SIG-M5 treated with dmso at 0.1 percent for 504 hours (cell line): ENCODE data around the gene GRIK3.

Source experiments
- DNase-seq: peaks from one replicate; lab custom pipeline; 2025; ENCODE audit not compliant: unreplicated experiment; lab: John Stamatoyannopoulos, UW

The GRIK3 gene

DNA sequence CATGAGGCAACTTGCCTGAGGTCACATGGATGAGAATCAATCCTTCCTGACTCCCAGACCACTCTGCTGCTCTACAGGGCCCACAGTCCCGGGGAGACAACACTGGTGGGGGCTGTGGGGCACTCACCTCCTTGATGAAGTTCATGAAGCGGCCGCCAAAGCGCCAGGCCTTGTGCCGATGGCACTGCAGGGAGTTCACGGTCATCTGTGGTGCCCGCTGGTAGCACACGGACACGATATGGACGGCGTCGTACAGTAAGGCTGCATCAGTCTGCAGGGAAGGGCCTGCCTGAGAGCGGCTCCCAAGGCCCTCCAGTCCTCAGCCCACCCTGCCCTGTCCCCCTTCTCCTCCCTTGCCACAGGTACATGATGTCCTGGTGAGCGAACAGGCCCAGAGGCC lies 175.3 kb downstream of the GRIK3 start:
- no peak for DNase-seq

DNA sequence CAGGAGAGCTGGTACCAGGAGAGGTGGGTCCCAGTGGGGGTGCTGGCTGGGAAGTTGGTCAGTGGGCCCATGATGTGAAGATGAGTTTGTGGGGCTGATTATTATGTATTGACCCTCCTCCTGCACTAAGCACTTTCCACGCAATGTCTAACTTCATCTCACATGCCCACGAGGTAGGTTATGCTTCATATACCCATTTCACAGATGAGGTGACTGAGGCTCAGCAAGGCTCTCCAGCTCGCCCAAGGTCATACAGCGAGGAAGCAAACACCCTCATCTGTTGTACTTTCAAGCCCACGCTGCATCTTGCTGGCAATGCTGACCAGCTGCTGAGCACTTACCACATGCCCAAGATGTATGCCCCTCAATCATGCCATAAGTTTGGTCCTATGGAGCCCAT lies 175.8 kb downstream of the GRIK3 start:
- DNase-seq: no peak

DNA sequence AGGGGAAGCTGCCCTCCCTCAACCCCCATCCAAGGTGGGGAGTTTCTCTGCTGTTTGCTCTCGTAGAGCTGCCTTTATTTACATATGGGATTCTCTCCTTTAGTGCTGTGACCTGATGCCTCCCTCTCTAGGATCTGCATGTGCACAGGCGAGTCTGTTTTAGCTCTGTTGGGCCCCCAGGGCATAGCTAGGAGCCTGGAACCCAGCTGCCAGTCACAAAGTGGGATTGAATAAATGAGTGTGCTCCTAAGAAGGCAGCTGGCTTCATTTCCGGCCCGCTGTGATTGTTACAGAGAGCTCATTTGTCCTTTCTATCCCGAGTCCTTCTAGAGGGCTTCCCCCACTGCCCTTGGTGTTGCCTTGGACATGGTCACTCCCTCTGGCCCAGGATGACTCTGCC lies 176.6 kb downstream of the GRIK3 start:
- DNase-seq: no peak

DNA sequence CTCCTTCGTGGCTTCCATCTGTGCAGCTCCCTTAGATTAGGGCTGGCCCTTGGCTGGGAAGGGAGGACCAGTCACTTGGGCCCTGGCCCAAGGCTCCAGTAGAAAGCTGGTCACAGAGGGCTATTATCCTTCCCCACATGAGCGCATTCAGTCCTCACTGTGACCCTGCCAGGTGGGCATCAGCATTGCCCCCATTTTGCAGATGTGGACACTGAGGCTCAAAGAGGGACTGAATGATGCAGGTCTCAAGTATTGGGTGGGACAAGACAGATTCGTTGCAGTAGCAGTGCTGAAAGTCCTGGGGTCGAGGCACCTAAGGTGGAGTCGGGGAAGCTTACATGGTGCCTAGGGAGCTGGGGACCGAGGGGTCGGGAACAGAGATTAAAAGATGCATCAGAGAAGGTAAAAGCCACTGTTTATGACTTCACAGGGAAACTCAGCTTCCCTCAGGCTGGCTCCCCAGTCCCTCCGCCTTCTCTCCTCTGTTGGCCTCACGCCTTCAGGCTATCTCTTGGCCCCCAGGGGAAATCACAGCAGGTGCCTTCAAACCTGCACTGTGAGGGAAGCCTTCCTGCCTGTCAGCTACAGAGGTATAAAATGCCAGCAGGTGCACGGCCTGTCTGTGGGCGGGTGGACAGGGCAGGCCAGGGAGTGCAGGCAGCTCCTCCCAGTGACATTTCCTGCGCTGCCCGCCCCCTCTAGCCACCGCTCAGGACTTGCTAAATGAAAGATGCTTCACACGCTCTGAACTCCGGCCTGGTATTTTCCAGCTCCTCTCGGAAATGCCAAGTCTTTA lies 178.4 kb downstream of the GRIK3 start:
- no peak for DNase-seq

DNA sequence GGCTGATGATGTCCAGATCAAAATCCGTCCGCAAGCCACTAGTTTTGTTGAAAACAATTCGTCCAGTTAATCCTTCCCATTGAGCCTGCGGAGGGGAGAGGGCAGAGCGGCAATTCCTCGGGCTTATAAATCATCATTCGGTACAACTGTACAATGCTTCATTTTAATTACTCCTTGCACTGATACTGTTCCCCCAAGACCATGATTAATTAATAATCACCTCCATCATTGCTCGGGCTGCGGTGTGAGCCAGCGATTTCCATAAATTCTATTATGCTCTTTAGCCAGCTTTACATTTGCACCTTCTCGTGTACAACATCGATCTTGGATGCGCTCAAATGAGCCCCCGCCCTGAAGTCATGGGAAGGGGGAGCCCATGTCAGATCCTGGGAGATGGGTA lies 180.7 kb downstream of the GRIK3 start:
- no peak for DNase-seq

DNA sequence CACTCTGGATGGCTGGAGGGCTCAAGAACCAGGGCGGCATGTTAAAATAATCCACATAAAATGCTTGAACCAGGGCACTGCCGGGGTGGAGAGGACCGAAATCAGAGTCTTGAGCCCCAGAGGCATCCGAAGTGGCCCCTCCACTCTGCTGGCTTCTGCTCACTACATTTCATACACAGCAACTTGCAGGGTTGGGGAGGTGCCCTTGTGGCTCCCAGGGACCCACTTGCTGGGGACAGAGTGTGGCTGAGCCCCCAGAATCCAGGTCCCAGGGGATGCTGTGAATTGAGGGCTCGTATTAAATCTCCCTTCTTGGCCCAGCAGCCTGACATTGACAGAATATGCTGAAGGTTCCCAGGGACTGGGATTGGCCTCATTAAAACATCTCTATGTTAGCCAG lies 181.7 kb downstream of the GRIK3 start:
- no peak for DNase-seq

DNA sequence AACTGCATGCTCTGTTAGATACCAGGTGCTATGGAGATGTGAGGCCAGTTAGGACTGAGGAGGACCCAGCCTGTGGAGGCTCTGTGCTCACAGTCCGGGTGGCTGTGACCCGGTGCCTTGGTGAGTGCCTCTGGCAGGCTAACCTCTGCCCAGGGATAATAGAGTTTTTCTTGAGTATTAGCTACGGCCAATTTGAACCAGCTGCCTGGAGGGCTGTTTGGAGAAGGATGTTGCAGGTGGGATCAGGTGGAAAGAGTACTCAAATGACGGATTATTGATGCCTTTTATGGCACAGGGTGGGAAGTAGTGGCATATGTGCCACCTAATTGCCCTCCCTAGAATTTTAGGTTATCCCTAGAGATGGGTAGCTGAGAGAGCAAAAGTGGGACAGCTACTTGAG lies 182.7 kb downstream of the GRIK3 start:
- DNase-seq: no peak

DNA sequence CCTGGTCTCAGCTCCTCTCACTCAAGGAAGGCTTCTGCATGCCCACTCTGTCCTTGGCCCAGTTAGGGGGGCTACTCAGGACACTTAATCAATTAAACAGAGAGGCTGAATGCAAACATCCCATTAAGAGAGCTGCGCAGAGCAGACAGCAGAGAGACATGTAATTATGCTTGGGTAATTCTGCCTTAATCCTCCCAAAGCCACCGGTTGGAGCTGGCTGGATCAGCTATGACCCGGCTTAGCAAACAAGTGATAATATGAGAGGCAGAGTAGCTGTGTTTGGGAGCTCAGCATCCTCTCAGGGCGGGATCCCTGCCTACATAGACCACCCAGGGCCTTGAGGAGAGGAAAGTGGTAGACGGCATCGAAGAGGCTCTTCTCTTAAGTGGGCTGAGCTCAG lies 183.2 kb downstream of the GRIK3 start:
- DNase-seq: no peak

DNA sequence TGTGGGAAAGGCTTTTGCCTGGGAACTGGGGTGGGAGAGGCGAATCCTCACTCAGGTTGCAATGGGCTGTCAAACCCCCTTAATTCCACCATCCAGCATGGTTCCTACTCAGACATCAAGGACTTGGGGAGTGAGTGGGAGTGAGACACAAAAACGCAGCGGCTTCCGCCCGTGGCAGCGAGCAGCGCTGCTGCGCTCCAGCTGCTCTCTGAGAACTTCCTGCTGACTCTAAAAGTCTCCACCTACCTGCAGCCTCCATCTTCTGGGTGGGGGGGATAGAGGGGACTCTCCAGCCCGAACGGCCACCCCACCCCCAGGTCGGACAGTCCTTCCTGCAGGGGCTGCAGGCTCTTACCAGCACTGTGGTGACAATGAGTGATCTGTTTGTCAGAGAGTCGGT lies 184.4 kb downstream of the GRIK3 start:
- DNase-seq: no peak

DNA sequence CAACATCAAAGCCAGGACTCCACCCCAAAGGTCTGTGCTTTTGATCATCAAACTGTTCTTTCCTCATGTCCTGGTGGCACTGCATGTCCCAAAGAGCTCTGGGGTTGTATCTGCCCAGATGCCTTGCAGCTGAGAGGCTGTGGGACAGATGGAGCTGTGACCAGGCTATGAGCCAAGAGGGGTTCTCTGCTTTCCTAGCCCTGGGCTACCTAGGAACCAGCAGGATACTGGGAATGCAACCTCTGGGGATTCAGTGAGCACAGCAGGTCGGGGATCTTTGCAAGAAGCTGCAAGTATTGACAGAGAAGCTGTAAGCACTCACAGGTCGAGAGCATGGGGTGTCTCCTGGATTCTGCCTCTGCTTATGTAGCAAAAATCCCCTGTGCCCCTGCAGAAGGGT lies 186.6 kb downstream of the GRIK3 start:
- DNase-seq: no peak

DNA sequence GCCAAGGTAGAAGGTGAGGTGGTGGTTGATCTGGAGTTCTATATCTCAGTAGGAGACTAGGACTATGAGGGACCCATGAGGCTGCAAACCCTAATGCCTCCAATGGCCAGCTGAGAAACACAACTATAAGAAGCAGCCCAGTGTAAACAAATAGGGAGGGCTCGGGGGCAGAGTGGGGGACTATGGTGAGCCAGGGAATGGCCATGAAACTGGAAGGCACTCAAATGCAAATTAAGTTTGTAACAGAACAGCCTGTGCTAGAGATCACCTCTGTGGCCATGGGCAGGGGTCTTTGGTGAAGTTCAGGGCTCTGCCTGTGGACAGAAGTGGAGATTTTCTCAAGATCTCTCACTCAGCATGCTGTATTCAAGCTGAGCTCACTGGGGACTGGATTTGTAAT lies 187.1 kb downstream of the GRIK3 start:
- no peak for DNase-seq

DNA sequence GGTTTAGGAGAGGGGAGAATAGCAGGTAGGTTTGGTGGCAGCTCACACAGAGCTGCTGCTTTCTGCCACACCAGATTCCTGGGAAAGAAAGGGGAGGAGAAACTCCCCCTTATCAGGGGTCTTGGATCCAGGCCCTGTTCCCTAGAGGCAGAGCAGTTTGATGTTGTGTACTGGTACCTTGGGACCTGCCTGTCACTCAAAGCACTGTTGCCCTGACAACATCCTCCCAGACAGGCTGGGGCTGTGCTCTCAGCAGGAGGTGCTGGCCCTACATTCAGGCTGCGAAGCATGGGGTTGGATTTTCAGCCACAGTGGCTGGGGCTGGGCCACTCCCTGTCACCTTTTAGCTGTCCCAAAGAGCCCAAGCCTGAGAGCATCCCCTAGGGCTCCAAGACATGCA lies 188.0 kb downstream of the GRIK3 start:
- DNase-seq: no peak

DNA sequence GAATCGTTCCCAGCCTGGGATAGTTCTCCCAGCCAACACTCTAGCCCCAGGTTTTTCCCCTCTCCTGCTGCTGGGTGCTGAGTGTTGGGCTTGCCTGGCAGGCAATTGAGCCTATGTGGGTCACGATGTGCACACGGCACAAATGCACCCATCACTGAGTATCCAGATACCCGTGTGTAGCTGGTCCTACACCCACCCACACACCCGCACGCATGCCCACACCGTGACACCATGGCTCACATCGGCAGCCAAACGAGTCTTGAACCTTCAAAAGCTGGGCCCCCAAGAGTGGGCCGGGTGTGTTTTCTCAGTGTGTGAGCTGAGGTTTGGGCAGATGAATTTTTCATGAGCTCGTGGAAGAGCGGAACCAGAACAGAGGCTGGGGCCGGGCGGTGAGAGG lies 188.5 kb downstream of the GRIK3 start:
- no peak for DNase-seq

DNA sequence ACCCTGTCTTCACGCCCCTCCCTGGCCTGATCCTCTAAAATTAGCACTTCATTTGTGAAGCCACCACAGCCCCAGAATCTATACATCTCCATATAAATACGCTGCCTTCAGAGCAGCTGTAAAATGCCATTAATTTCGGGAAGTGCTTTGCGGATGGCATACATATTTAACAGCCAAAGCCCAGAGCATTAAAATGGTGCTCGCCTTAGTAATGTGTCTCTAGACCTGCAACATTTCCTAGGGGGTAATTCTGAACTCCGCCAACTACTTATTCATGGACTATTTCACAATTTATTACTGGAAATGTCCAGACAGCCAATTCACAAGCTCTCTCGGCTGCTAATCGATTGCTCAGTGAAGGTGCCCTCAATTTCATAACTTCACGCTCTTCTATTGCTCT lies 189.4 kb downstream of the GRIK3 start:
- no peak for DNase-seq

DNA sequence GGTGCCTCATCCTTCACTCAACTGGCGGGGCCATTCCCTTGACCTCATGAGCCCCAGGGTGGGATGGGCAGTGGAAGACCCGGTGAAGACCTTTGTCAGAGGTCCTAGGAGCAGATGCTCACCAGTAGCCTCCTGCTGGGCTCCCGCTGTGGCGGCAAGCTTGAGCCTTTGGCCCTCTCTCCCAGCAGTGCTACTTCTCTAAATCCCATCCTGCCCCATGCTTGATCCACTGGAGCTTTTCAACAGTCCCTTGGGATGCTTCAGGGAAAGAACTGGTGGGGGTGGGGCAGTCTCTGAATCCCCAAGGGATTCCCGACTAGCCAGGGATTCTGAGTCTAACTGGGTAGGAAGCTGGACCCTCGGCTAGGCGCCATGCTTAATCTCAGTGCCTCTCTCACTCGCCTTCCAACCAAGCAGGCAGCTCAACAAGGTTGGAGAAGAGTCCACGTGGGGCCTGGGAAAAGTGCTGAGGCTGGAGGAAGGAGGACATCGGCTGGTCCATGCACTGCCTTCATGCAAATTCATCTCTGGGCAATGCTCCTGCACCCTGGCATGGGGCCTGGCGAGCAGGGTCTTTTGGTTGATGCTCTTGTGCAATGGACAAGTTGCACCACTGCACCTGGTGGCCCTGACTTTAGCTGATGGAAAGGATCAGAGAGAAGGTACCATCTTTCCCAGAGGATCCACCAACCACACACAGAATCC lies 190.3 kb downstream of the GRIK3 start:
- DNase-seq: no peak

DNA sequence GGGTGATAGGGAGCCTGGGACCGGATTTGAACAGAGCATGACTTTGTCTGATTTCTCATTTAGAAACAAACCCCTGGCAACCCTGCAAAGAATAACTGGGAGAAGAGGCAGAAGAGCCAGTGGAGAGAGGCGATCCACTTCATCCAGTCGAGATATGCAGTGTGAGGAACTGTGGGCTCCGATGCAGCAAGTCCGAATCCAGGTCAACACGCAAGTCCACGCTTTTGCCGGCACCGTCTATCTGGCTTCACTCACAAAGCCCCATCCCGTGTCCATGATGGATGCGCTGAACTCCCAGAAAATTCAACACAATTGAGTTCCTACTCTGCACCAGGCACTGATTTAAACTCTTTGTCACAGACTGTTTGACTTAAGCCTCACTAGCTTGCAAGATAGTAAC lies 191.3 kb downstream of the GRIK3 start:
- DNase-seq: no peak

DNA sequence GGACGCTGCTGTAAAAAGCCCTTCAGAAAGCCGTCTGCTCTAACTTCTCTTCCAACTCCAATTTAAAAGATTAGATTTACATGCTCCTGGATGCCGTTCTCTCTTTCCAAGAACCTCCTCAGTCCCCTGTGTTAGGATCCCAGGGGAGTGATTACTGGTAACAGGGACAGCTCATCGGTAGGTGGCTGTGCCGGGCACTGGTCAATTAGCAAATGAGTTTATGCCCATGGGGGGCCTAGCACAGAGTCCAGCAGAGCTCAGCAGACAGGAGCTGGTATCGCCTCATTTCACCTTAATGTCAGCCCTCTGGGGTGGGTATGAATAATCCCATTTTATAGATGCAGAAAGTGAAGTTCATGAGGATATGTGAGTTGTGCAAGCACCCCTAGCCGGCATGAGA lies 191.9 kb downstream of the GRIK3 start:
- DNase-seq: no peak

DNA sequence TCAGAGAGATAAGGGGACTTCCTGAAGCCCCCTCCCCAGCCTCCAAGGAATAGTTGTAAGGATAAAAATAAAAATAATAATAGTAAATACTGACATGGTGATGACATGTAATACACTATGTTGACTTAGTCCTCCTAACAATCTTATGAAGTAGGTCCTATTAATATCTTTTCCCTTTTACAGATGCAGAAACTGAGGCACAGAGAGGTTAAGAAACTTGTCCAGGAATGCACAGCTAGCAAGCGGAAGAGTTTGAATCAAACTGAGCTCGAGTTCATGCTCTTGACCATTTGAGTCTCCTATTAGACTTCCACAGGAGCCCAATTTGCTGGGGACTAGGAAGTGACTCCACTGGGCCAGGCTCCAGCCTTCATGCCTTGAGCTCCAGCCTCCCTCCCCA lies 194.8 kb downstream of the GRIK3 start:
- DNase-seq: no peak

DNA sequence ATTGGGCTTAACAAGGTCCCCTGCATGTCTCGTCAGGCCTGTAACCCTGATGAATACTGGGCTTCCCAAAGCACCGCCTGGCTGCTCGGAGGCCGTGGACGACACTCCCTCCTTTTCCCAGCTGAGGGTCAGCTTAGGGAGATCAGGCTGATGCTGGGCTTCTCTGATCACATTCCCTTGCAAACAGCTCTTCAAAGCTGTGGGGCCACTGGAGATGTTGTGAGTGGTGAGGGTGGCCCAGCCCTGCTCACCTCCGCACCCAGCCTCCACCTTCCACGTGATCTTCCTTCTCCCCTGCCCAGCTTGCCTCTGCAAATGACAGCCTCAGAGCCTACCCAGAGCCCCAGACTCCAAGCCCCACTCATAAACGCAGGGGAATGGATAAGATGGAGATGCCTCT lies 195.4 kb downstream of the GRIK3 start:
- DNase-seq: no peak

DNA sequence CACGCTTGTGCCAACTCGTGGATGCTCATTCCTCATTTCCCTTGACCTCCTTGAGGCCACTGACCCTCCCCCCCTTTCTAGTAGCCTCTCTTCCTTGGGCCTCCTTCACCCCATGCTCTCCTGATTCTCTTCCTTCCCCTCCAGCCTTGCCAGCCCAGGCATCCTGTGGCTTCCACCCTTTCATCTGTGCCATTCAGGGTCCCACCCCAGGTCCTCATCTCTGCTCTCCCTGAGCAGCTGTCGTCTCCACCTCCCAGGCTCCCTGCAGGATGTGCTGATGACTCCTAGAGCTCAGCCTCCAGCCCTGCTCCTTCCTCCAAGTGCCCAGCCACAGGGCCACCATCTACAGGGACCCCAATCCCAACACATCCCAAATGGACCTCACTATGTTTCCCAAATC lies 197.4 kb downstream of the GRIK3 start:
- no peak for DNase-seq

DNA sequence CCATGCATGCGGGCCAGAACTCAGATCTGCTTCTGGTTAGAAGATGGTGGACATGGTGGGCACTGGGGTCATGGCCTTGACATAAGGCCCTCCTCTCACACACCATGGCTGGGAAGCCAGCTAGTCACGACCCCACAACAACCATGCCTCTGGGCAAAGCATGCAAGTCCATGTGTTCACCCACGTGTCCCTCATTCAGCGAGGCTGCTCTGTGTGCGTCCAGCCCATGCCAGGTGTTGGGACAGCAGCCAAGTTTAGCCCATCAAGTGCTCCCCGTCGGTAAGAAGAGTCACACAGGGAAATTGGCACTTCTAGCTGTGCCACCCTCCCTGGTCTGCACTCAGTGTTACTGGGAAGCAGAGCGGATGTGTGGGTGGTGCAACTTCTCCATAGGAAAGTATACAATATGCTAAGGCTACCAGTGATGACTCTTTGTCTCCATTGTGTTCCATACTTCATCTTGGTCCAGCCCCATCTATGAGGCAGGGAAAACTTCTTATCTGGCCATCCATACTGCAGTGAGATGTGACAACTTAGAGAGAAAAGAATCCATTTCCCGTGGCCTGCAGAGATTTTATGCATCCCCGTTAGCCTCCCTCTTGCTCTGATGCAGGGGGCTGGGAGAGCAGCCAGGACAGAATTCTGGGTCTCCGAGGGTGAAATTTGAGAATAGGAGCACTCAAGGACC lies 198.0 kb downstream of the GRIK3 start:
- no peak for DNase-seq

DNA sequence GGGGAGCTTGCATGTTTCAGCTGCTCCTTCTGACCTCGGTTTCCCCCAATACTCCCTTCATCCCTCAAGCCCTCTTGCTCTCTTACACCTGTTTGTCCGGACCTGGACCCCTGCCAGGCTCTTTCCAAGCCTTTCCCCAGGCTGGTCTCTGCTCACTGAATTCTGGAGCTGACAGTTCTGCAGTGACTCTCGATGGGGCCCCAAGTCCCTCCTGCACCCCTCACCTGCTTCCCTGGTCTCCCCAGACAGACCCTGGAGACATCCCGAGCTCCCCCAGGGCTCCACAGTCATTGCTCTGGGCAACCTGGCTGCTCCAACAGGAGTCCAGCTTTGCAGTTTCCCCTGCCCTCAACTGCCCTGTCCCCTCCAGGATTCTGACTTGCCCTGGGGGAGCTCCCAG lies 198.6 kb downstream of the GRIK3 start:
- no peak for DNase-seq
